Measurements from ENCODE around the gene STIM2. TPM values are rescaled to one million over a fixed set of nuclear protein-coding genes. Genes with fewer than 3 reads are reported as not detected.
"Not testable (repeated sequence)": the region's sequence is repeated elsewhere in the genome, so short reads cannot be mapped to it uniquely, and the experiment has no call there.

The STIM2 gene
- total RNA-seq, 1 donor from 2014 or later, result 18.4 TPM

GRCh38 chr4:26892480-26893150, 32.0 kb downstream of the STIM2 start:
- H3K9ac ChIP-seq (ENCODE audit: low read length), result no peak overlapping the region
- FAIRE-seq (no peak), DNase-seq (ENCODE audit: low read depth) (no peak)
- no peaks in the 10 kb centered on the region for H3K4me1 ChIP-seq (ENCODE audit: insufficient read depth, low read length)
- H2AFZ ChIP-seq (ENCODE audit: low read depth, low read length), result no peak overlapping the region
- H3K4me1 Mint-ChIP-seq (ENCODE audit: low read depth, unreplicated experiment), result peaks cover 12% of the 10 kb centered on the region
- no peak overlapping the region for H3K4me2 ChIP-seq (ENCODE audit: low read length)
- peaks cover 16% of the 10 kb centered on the region for H4K20me1 ChIP-seq (ENCODE audit: insufficient read depth, low read length)
- no peak overlapping the region for H3K4me3 Mint-ChIP-seq (ENCODE audit: unreplicated experiment)
- no peaks in the 10 kb centered on the region for H3K9me3 ChIP-seq (ENCODE audit: insufficient read depth, low read depth, low read length)
- TF ChIP-seq EZH2 (IDR thresholded peaks at IDR 0.05; ENCODE audit: insufficient read depth, low read length), result no peak
- TF ChIP-seq CTCF (IDR thresholded peaks at IDR 0.05; ENCODE audit: insufficient read depth, low read depth, low read length), result no peak
- peaks cover 5% of the 10 kb centered on the region for H3K36me3 Mint-ChIP-seq (ENCODE audit: low read depth, unreplicated experiment)
- no peak overlapping the region for H3K4me3 ChIP-seq (ENCODE audit: insufficient read depth, low read depth, low read length)
- H3K27me3 ChIP-seq (ENCODE audit: insufficient read depth, low read length), result no peaks in the 10 kb centered on the region
- peaks cover 1% of the 10 kb centered on the region for H3K9me3 Mint-ChIP-seq (ENCODE audit: unreplicated experiment)
- H3K27ac ChIP-seq (ENCODE audit: low read depth, low read length), result no peak overlapping the region
- peaks cover 51% of the 10 kb centered on the region for H3K79me2 ChIP-seq (ENCODE audit: insufficient read depth, low read length)
- H3K27ac Mint-ChIP-seq (ENCODE audit: unreplicated experiment), result no peak overlapping the region
- no peaks in the 10 kb centered on the region for H3K36me3 ChIP-seq (ENCODE audit: insufficient read depth, low read length)
- no peaks in the 10 kb centered on the region for H3K27me3 Mint-ChIP-seq (ENCODE audit: low read depth, unreplicated experiment)

GRCh38 chr4:26893491-26893890, 32.9 kb downstream of the STIM2 start:
- FAIRE-seq (no peak), DNase-seq (ENCODE audit: low read depth) (no peak)
- no peak for TF ChIP-seq CTCF (IDR thresholded peaks at IDR 0.05; ENCODE audit: insufficient read depth, low read depth, low read length)
- TF ChIP-seq EZH2 (IDR thresholded peaks at IDR 0.05; ENCODE audit: insufficient read depth, low read length), result no peak
- Mint-ChIP-seq H3K27me3 (ENCODE audit: low read depth, unreplicated experiment) (no peaks in the 10 kb centered on the region), H3K4me1 (ENCODE audit: low read depth, unreplicated experiment) (peaks cover 12% of the 10 kb centered on the region), H3K9me3 (ENCODE audit: unreplicated experiment) (peaks cover 1% of the 10 kb centered on the region), H3K4me3 (ENCODE audit: unreplicated experiment) (no peak overlapping the region), H3K27ac (ENCODE audit: unreplicated experiment) (no peak overlapping the region), H3K36me3 (ENCODE audit: low read depth, unreplicated experiment) (peaks cover 5% of the 10 kb centered on the region)
- Histone ChIP-seq H3K4me2 (ENCODE audit: low read length) (no peak overlapping the region), H3K9me3 (ENCODE audit: insufficient read depth, low read depth, low read length) (no peaks in the 10 kb centered on the region), H3K9ac (ENCODE audit: low read length) (no peak overlapping the region), H4K20me1 (ENCODE audit: insufficient read depth, low read length) (peaks cover 23% of the 10 kb centered on the region), H3K27ac (ENCODE audit: low read depth, low read length) (no peak overlapping the region), H3K4me3 (ENCODE audit: insufficient read depth, low read depth, low read length) (no peak overlapping the region), H3K36me3 (ENCODE audit: insufficient read depth, low read length) (no peaks in the 10 kb centered on the region), H2AFZ (ENCODE audit: low read depth, low read length) (no peak overlapping the region), H3K4me1 (ENCODE audit: insufficient read depth, low read length) (no peaks in the 10 kb centered on the region), H3K27me3 (ENCODE audit: insufficient read depth, low read length) (no peaks in the 10 kb centered on the region), H3K79me2 (ENCODE audit: insufficient read depth, low read length) (peaks cover 57% of the 10 kb centered on the region)

GRCh38 chr4:26894881-26895280, 34.2 kb downstream of the STIM2 start:
- not testable (repeated sequence) for H3K36me3 Mint-ChIP-seq (ENCODE audit: low read depth, unreplicated experiment); H3K9ac ChIP-seq (ENCODE audit: low read length); H3K4me1 ChIP-seq (ENCODE audit: insufficient read depth, low read length); H3K27me3 ChIP-seq (ENCODE audit: insufficient read depth, low read length); FAIRE-seq; H3K9me3 ChIP-seq (ENCODE audit: insufficient read depth, low read depth, low read length); DNase-seq (ENCODE audit: low read depth); H3K27me3 Mint-ChIP-seq (ENCODE audit: low read depth, unreplicated experiment); H3K4me2 ChIP-seq (ENCODE audit: low read length); H3K36me3 ChIP-seq (ENCODE audit: insufficient read depth, low read length); H3K27ac ChIP-seq (ENCODE audit: low read depth, low read length); H3K9me3 Mint-ChIP-seq (ENCODE audit: unreplicated experiment); H3K27ac Mint-ChIP-seq (ENCODE audit: unreplicated experiment); H3K4me3 ChIP-seq (ENCODE audit: insufficient read depth, low read depth, low read length); H3K4me3 Mint-ChIP-seq (ENCODE audit: unreplicated experiment); H2AFZ ChIP-seq (ENCODE audit: low read depth, low read length)
- H3K79me2 ChIP-seq (ENCODE audit: insufficient read depth, low read length), result peaks cover 45% of the 10 kb centered on the region
- H3K4me1 Mint-ChIP-seq (ENCODE audit: low read depth, unreplicated experiment), result peaks cover 14% of the 10 kb centered on the region
- peaks cover 22% of the 10 kb centered on the region for H4K20me1 ChIP-seq (ENCODE audit: insufficient read depth, low read length)

Data from astrocyte (in vitro differentiated cells and primary cell).